GM19351 (cell line): Measurements from ENCODE around the gene SART1.

Experiments
- ATAC-seq: cut with Tn5 transposase; IDR thresholded peaks from one replicate; pipeline ENCODE4 v1.9.1; 2021; ENCODE audit warnings: mild to moderate bottlenecking, moderate library complexity; ENCODE audit not compliant: unreplicated experiment

Gene SART1

DNA sequence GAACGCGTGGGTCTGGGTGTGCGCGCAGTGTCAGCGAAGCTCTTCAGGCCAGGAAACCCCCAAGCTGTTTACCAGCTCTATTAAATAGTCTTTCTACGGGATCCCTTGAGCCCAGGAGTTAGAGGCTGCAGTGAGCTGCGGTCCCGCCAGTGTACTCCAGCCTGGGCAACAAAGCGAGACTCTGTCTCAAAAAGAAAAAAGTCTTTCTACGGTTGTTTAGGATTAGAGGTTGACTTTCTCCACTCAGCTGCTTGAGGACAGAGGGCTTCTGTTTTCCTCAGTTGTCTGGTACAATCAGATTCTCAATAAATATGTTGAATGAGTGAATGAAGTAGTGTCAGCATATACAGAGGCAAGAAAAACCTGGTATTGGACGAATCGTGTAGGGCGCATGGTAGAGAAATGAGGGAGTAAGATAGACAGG lies 619 bp downstream of the SART1 start:
- ATAC-seq: no peak

DNA sequence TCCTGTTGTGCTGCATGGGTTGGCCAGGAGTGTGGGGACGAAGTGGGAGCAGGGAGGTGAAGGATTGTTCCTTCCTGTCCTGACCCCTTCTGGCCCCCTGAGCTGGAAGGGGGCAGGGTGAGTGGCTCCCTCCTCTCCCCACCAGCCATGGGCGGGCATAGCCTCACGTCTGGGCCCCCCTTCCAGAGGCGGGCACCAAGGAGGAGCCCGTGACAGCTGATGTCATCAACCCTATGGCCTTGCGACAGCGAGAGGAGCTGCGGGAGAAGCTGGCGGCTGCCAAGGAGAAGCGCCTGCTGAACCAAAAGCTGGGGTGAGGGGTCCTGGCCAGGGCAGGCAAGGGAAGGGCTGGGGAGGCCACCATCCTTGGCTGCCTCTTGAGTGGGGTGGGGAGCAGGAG lies 3.4 kb downstream of the SART1 start:
- ATAC-seq: no peak

GRCh38 chr11:65965986-65966762 lies 4.6 kb downstream of the SART1 start:
- ATAC-seq: no peak

GRCh38 chr11:65967329-65967934 lies 5.9 kb downstream of the SART1 start:
- ATAC-seq: no peak

- ATAC-seq: no peak
These were observed 7.3 kb downstream of the SART1 start for GRCh38 chr11:65968600-65969482.

DNA sequence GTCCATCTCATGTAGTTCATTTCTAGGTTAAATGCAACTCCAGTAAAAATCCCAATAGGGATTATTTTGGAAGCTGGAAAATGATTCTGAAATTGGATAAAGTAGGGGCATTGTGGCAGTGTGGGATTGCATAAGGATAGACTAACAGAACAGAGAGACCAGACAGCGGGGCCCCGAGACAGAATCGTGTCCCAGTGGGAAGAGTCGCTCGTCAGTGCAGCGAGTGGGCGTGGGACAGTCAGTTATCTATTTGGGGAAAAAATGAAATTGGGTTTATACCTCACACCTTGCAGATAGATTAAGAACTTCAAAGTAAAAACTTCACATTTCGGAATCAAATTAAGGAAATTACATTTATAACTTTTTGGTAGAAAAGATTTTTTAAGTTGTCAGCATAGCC lies 10.6 kb downstream of the SART1 start:
- ATAC-seq: no peak

- no peak for ATAC-seq
These were observed 12.0 kb downstream of the SART1 start for GRCh38 chr11:65973439-65974110.

DNA sequence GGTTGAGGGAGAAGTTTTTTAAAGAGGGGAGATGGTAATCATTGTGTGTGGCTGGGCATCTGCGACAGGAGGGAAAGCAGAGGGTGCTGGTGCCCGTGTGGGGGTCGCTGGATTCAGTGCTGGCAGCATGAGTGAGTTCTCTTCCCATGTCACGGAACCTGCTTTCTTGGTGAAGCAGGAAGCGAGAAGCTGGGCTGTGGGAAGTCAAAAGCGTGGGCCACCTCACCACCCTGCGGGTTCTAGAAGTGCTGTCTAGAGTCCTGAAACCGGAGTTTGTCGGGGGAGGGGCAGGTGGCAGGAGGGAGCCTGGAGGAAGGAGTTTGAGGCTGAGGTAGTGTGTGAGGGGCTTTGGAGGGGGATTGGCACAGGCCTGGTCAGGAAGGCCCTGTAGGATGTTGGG lies 14.2 kb downstream of the SART1 start:
- ATAC-seq: no peak

DNA sequence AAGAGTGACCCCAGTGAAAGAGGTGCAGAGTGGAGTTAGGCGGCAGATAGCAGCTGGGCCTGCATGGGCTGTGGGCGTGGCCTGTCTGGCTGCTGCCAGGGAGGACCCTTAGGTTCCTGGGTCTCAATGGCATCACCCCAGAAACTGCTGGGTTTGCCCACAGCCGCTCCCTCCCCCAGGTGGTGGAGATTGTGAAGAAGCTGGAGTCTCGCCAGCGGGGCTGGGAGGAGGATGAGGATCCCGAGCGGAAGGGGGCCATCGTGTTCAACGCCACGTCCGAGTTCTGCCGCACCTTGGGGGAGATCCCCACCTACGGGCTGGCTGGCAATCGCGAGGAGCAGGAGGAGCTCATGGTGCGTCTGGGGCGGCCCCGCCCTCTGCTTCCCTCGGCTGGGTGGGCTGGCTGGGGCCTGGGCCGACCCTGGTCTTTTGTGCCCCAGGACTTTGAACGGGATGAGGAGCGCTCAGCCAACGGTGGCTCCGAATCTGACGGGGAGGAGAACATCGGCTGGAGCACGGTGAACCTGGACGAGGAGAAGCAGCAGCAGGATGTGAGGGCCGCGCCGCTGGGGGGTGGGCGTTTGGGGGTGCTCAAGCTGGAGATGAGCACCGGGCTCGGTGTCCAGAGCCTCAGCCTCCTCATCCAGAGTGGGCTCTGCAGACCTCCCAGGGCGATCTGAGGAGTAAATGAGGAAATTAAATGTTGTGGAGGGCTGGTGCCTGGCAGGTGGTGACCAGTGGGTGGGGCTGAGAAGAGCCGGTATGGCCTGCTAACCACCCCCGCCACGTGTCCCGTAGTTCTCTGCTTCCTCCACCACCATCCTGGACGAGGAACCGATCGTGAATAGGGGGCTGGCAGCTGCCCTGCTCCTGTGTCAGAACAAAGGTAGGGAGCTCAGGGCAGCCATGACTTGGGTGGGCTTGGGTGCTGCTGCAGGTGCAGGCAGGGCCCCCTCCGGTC lies 15.0 kb downstream of the SART1 start:
- ATAC-seq: no peak

GRCh38 chr11:65977621-65978390 lies 16.3 kb downstream of the SART1 start:
- ATAC-seq: no peak

DNA sequence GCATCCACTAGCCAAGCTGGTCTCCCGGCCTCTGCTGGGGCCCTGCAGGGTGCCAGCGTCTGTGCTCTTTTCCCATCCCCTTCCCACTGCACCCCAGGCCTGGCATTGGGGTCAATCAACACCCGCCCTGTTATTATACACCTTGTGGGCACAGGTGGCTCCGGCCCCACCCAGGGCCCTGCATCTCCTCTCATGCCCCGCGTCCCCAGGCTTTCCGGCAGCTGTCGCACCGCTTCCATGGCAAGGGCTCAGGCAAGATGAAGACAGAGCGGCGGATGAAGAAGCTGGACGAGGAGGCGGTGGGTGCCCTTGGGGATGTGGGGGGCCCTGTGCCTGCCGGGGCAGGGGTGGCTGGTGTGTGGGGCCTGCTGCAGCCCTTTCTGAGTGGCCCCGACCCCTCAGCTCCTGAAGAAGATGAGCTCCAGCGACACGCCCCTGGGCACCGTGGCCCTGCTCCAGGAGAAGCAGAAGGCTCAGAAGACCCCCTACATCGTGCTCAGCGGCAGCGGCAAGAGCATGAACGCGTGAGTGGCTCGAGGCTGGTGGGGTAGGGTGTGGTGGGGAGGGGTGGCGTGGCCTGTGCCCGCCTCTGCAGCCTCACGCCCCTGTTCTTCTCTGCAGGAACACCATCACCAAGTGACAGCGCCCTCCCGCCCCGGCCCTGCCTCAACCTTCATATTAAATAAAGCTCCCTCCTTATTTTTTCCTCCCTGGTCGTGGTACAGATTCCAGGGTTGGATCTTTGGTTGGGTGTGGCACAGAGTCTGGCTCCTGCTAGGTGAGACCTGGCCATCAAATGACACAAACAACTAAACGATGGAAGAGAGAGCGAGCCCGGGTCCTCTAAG lies 17.1 kb downstream of the SART1 start:
- no peak for ATAC-seq

DNA sequence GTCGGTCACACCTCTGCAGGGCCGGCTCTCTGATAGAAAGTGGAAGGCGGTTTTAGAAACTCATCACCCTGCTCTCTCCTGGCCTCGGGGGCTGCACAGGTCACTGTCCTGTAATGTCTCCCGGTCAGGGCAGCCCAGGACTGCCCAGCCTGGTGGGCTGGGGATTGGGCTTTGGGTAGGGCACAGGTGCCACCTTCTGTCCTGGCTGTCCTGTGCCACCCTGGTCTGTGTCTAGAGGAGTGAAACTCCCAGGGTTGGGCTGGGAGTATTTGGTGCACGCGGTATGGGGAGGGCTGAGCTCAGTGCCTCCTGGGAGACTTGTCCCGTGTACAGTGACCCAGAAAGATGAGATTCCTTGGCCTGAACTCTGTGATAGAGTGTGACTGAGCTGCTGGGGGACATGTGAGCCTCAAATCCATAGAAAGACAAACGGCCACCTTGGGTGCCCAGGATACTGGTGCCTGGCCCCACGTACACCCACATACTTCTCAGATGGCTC lies 17.8 kb downstream of the SART1 start:
- no peak for ATAC-seq

- no peak for ATAC-seq
These were observed 19.7 kb downstream of the SART1 start for GRCh38 chr11:65981101-65981740.

GRCh38 chr11:65981972-65982823 lies 20.7 kb downstream of the SART1 start:
- ATAC-seq: no peak

- no peak for ATAC-seq
These were observed 21.5 kb downstream of the SART1 start for GRCh38 chr11:65982824-65983588.

- ATAC-seq: no peak
These were observed 22.1 kb downstream of the SART1 start for GRCh38 chr11:65983589-65983987.
